Activated CD8-positive, alpha-beta memory T cell treated with anti-CD3 and anti-CD28 coated beads for 36 hours (primary cell): ENCODE results near the gene ABTB1. TPM values are rescaled to one million over a fixed set of nuclear protein-coding genes. Genes with fewer than 3 reads are reported as not detected.

Source experiments
- CTCF ChIA-PET: fragments of 350-600 bp; sonication (Branson Sonifier 250); formaldehyde crosslinking; loops from one replicate; lab custom pipeline; 2021; ENCODE audit warnings: antibody characterized with exemption; lab: Charles Lee
- POLR2A ChIA-PET: fragments of 350-600 bp; sonication (Branson Sonifier 250); formaldehyde crosslinking; loops from one replicate; lab custom pipeline; 2021; ENCODE audit warnings: antibody characterized with exemption; lab: Charles Lee
- total RNA-seq, 2 experiments: library from RNA; stranded (reverse); gene quantifications; one replicate each; pipeline ENCODE4 v1.2.3, GENCODE V29; 2021

ABTB1 gene
- total RNA-seq, 2 experiments from 2014 or later = 11.3 to 13.1 TPM

DNA sequence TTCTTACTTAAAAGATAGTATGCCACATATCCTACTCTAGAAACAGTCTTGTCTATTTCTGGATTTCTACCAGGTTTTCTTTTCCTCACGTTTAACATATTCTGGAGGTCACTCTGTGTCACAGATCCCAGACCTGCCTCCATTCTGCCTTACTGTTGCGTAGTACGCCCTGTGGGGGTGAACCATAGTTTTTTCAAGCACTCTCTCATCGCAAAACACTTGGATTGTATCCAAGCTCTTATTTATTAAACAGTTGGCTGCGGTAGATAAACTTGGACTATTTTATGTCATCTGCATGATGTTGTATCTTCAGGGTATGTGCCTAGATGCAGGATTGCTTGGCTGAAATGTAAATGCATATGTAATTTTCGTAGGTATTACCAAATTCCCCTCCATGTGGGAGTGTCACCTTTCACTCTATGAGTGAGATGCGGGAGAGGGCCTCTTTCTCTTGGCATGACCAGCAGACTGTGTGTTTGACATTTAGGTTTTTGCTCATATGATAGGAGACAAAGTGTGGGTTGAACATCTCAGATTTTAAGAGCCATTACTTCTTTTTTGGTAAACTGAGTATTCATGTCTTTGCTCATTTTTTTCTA, 55.8 kb downstream of the ABTB1 start:
- ChIA-PET CTCF (no interaction called here), POLR2A (no interaction called here)

DNA sequence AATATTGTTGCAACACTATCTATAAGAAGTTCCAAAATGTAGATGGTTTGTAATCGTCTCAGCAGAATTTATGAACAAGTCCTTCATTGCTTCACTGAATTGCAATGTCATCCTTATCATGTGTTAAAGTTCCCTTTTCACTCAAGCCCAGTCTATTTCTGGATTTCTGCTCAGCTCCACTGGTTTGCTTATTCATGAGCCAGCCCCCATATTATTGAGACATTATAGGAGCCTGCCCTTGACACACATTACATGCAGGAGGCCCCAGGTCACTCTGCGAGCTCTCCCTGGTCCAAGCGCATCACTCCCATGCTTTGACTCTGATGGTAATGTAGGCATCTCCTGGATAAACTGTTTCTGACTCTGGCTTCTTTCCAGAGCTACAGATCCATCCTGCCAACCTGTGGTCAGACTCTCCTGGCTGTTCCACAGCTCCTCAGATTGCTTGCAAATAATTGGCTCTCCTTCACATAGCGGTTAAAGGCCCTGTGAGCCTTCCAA, 56.9 kb downstream of the ABTB1 start:
- ChIA-PET POLR2A (no interaction called here), CTCF (no interaction called here)

- ChIA-PET CTCF (no interaction called here), POLR2A (no interaction called here)
Observed at GRCh38 chr3:127730171-127730570, 57.4 kb downstream of the ABTB1 start.

Other genes starting within 250 kb of the ABTB1 start
- 10 to 100 TPM; 44.0 to 44.6 TPM for gene TPRA1, start 82.2 kb upstream of the ABTB1 start, total RNA-seq
- gene MCM2, start 74.5 kb upstream of the ABTB1 start, total RNA-seq = 100 to 1,000 TPM; 297 to 303 TPM
- gene PODXL2, start 43.8 kb upstream of the ABTB1 start, total RNA-seq = 1 to 10 TPM; 1.5 to 1.7 TPM
- gene MGLL, start 149.6 kb downstream of the ABTB1 start, total RNA-seq = 1 to 10 TPM; 2.2 to 4.9 TPM
- gene KBTBD12, start 242.3 kb downstream of the ABTB1 start, total RNA-seq = not detected